MM.1S (cell line): ENCODE measurements around the gene DPH6.
"Not testable (repeated sequence)": the region's sequence is repeated elsewhere in the genome, so short reads cannot be mapped to it uniquely, and the experiment has no call there.

Experiments used
- CTCF ChIP-seq: fragments of 300-600 bp; sonication (generic); IDR thresholded peaks from 2 replicates; pipeline ENCODE4 v1.5.1; 2016; ENCODE audit warnings: antibody characterized with exemption, low read length, mixed read lengths
- EZH2 ChIP-seq: fragments of 300-600 bp; sonication (generic); optimal IDR thresholded peaks from 2 replicates; pipeline ENCODE3; 2017; ENCODE audit warnings: low read depth, mild to moderate bottlenecking, antibody characterized with exemption, low read length, mixed read lengths
- EZH2phosphoT487 ChIP-seq: fragments of 300-600 bp; sonication (generic); IDR thresholded peaks from 2 replicates; pipeline ENCODE4 v1.6.1; 2018; ENCODE audit warnings: antibody characterized with exemption, low read length

GRCh38 chr15:35391408-35391984 lies 154.5 kb downstream of the DPH6 start:
- TF ChIP-seq CTCF, EZH2, EZH2phosphoT487: not testable (repeated sequence)
